Measurements from ENCODE around the gene CCDC152.
"Not testable (repeated sequence)": the region's sequence is repeated elsewhere in the genome, so short reads cannot be mapped to it uniquely, and the experiment has no call there.

Gene CCDC152

GRCh38 chr5:42816546-42816945, 59.9 kb downstream of the CCDC152 start:
- not testable (repeated sequence) for DNase-seq

- DNase-seq: no peak
These were observed 63.1 kb downstream of the CCDC152 start for GRCh38 chr5:42819745-42820144.

DNA sequence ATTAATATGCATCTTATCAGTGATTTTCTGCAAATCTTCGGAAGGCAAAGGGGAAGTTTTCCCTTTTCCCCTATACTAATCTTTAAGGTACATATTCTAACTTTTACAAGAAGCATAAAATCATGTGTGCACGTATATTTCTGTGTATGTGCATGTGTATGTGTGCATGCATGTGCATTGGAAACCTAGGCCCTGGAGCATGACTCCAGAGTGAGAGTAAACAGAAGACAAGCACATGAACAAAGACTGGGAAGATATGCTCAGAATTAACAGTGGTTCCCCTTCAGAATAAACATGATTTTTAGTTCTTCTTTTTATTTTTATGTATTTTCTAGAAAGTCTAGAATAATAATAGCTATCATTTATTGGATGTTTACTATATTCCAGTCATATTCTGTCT, 65.9 kb downstream of the CCDC152 start:
- DNase-seq: no peak

- no peak for DNase-seq
These were observed 67.8 kb downstream of the CCDC152 start for GRCh38 chr5:42824347-42824976.

- no peak for DNase-seq
These were observed 69.0 kb downstream of the CCDC152 start for GRCh38 chr5:42825422-42826148.

- DNase-seq: no peak
These were observed 70.3 kb downstream of the CCDC152 start for GRCh38 chr5:42826757-42827515.

DNA sequence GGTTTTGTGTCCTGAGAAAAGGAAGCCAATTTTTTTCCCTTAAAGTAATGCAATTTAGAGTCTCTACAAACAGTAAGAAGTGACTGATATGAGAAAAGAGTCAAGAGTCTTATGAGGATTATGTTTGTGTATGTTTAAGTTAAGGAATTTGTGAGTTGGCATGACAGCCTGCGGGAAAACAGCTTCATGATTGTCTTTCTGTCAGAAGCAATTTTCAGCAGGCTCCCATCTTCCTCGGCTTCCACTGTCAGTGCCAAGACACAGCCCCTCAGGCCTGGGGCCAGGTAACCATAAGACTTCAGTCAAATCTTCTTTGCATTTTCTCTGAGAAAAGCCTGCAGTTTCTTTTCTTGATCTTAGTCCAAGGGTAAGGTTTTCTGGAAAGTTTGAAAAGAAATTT, 72.1 kb downstream of the CCDC152 start:
- no peak for DNase-seq

- no peak for DNase-seq
These were observed 74.3 kb downstream of the CCDC152 start for GRCh38 chr5:42830924-42831323.

GRCh38 chr5:42832060-42832459, 75.4 kb downstream of the CCDC152 start:
- peak; percentile 19 for DNase-seq

GRCh38 chr5:42836070-42836769, 79.6 kb downstream of the CCDC152 start:
- DNase-seq: no peak

DNA sequence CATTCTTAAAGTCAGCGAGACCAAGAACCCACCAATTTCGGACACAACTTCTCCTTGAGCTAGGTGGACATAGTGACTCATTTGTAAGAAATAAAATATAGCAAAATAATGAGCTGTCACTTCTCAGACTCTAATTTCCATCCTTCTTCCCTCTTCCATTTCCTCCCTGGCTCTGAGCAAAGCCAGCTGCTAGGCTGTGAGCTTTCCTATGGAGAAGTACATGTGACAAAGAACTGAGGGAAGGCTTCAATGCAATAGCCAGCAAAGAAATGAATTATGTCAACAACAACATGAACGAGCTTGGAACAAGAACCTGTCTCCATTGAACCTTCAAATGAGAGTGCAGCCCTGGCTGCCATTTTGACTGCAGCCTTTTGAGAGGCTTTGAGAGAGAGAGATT, 81.0 kb downstream of the CCDC152 start:
- no peak for DNase-seq

- no peak for DNase-seq
These were observed 82.6 kb downstream of the CCDC152 start for GRCh38 chr5:42839196-42839595.

GRCh38 chr5:42840269-42840668, 83.7 kb downstream of the CCDC152 start:
- DNase-seq: peak; percentile 94

GRCh38 chr5:42840842-42841567, 84.4 kb downstream of the CCDC152 start:
- DNase-seq: peak; percentile 54

DNA sequence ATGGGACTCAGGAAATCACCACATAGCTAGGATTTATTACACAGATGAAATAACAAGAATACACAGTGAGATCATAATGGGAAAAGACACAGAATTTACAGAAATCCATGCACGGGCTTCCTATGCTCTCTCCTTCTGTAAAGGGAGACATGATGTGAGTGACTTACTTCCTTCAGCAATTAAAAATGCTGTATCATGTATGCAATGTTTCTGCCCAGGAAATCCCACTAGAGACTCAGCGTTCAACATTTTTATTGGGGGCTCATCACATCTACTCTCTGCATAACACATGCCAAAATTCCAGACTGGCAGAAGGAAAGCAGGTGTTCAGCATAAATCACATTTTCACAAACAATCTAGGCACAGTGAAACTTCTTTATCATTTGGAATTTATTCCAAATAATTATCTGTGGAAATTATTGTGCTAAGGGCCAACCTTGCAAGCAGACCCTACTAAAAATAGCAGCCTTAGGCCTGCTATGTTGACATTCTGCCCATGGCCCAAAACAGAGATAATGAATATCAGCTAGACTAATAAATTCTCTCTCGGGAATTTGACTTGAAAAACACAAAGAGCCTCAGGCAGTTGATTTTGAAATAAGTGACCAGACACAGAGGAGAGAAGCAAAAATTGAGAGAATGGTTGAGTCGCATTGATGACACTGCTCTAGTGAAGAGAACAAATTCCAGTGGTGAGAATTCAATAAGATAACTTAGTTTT, 86.5 kb downstream of the CCDC152 start:
- no peak for DNase-seq

DNA sequence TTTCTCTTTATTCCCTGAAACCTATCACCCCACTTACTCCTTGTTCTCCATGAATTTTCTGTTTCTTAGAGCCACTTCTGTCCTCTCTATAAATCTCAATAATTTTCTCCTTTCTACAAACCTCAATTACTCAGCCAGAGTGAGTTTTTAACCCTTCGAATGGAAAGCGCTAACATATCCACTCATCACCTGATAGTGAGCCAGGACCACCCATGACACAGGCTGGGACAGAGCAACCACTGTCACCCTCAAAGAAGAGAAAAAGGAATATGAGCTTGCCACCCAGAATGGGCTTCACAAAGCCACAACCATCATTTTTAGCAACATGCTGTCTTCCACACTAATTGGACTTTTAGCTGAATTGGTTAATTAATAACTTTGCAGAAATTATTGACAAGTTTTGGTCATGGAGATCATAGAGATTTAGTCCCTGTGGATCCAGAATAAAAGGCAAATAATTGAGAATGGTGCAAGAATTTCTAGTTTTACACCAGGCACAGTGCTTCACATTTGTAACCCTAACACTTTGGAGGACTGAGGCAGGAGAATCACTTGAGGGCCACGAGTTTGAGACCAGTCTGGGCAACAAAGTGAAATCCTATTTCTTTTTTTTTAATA, 87.2 kb downstream of the CCDC152 start:
- no peak for DNase-seq

- not testable (repeated sequence) for DNase-seq
These were observed 87.8 kb downstream of the CCDC152 start for GRCh38 chr5:42844408-42844807.

DNA sequence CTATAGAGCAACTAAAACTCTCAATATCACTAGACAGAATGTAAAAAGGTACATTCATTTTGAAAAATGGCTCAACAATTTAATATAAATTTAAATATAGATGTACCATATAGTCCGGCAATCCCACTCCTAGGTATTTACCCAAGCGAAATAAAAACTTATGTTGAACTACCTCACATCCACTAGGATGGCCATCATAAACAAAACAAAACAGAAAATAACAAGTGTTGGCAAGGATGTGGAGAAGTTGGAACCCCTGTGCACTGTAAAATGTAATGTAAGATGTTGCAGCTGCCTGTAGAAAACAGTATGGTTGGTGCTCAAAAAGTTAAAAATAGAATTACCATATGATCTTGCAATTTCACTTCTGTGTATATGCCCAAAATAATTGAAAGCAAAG, 91.9 kb downstream of the CCDC152 start:
- DNase-seq: peak; percentile 48

- no peak for DNase-seq
These were observed 94.9 kb downstream of the CCDC152 start for GRCh38 chr5:42851481-42851880.
